SH-SY5Y (cell line): Measurements from ENCODE around the gene HSPA12B.

Experiments used
- GATA2 ChIP-seq: IDR thresholded peaks from 2 replicates; pipeline ENCODE4 v1.6.1; 2011; ENCODE audit warnings: mild to moderate bottlenecking, low read depth, low read length
- GATA3 ChIP-seq: IDR thresholded peaks from 2 replicates; pipeline ENCODE4 v1.6.1; 2011; ENCODE audit warnings: low read depth, mild to moderate bottlenecking, low read length, moderate library complexity

GRCh38 chr20:3801846-3802245, 69.4 kb downstream of the HSPA12B start:
- no peak for TF ChIP-seq GATA2
- no peak for TF ChIP-seq GATA3
